Measurements from ENCODE around the gene ALDH1A2. TPM values are rescaled to one million over a fixed set of nuclear protein-coding genes. Genes with fewer than 3 reads are reported as not detected.

ALDH1A2 gene
- total RNA-seq, 2 donors from 2014 or later = 24.4 TPM

- DNase-seq = no peak
- peak in 1 of 2 donors; percentile 32 for ATAC-seq
- intact Hi-C loops (cut with DNase I) = loop anchor here in 1 of 2 donors (5.0 kb wide), 1 partner anchor 105 kb away; no protein-coding TSS in a partner anchor
Measured at GRCh38 chr15:58077427-58077826, 11.9 kb upstream of the ALDH1A2 start.

DNA sequence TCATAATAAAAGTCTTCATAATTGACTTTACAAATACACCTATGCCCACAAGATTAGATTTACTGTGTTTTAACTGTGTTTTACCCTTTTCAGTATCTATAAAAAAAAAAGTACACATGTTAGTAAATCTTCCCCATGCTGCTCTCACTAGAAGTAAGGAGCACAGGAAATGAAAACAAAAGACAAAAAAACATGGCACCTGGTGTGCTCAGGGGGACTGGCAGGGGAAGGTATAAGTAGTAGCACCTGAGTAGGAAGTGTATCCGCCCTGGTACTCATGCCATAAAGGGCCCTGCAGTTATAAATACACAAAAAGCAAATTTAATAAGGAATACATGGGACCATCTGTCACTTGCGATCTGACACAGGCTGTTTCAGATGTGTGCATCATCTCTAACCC is 8.9 kb upstream of the ALDH1A2 start:
- ATAC-seq (no peak), DNase-seq (no peak)
- intact Hi-C loops (cut with DNase I) = loop anchor here in 1 of 2 donors (5.0 kb wide), 1 partner anchor 342 kb away; no protein-coding TSS in a partner anchor

DNA sequence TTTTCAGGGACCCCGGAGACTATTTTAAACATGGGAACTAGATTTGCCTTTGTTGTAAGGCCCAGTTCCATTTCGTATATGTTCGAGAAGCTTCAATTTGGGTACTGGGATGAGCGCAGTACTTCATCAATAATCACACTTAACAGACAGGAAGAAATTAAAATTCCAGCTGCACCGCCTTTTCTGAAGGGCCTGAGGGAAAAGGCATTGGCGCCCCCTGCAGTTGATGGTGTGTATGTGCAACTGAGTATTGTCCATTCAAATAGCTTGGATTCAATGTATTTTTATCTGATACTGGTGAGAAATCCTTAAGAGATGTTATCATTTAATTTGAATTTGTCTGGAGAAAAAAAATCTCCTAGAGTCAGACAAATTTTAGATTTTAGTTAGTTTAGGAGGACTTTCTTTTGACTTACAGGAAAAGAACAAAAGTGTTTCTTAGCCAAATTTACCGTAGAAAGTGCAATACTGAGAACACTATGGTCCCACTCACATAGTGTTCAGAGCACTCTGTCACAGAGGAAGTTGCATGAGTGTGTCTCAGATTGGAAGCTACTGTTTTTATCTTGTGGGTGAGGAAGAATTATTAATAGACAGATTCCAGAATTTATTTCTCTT is 5.4 kb upstream of the ALDH1A2 start:
- intact Hi-C loops (cut with DNase I) = loop anchor here in 1 of 2 donors (2.0 to 5.0 kb wide), 3 partner anchors 206 to 339 kb away; no protein-coding TSS in a partner anchor
- no peak for ATAC-seq

DNA sequence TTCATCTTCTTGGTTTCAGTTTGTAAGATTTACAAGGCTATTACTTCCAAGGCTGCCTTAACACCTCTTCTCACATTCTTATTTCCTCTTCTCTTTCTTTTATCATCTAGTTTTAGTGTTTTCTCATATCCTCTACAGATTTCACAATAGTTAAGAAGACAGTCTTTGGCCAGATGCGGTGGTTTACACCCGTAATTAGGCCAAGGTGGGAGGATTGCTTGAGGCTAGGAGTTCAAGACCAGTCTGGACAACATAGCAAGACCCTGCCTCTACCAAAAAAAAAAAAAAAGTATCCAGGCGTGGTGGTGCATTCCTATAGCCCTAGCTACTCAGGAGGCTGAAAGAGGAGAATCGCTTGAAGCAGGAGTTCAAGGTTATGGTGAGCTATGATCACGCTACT is 3.5 kb upstream of the ALDH1A2 start:
- intact Hi-C loops (cut with DNase I) = loop anchor here in 1 of 2 donors (5.0 to 10.0 kb wide), 2 partner anchors 317 to 514 kb away; no protein-coding TSS in a partner anchor
- ATAC-seq (no peak), DNase-seq (no peak)

More for the DNA sequence above, 5.4 kb upstream of the ALDH1A2 start:
- DNase-seq = peak; percentile 59

DNA sequence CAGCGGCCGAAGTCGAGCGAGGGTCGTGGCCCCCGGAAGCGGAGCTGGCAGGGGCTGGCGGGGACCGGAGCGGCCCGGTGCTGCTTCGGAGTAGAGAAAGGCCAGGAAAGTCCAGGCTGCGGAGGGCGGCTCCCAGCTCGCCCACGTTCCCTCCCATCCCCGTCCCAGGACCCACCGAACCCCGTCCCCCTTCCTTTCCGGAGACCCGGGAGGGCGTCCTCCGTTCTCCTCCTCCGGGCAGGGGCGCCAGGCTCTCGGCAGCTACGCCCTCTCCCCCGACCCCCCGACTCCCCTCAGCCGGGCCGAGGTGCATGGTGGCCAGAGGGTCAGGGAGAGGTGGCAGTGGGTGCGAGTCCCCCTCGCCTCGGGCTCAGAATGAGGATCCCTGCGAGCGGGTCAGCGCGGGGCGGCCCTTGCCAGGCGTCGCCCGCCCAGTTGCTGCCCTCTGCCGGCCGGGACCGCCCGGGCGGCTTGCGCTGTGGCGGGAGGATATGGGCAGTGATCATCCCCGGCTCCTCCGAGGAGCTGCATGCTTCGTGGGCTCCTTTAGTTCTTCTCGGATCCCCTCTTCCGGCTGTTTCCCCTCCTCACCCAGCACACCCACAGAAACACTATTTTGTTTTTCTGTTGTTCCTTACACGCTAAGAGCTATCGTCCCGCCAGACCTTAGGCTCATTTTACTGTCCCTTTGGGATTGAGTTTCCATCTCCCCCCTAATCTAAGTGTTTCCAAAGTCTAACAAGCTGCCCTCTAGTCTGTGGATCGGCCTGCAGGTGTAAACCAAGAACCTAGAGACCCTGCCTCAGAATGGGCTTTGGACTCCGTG is 744 bp upstream of the ALDH1A2 start:
- intact Hi-C loops (cut with DNase I) = loop anchor here in 1 of 2 donors (5.0 to 10.0 kb wide), 2 partner anchors 314 to 511 kb away; no protein-coding TSS in a partner anchor
- DNase-seq = peak; percentile 79
- peak; percentile 94 for ATAC-seq

GRCh38 chr15:58064980-58065444 is 499 bp downstream of the ALDH1A2 start:
- ATAC-seq (peak; percentile 10 to 27), DNase-seq (peak; percentile 54)
- intact Hi-C loops (cut with DNase I) = loop anchor here in 1 of 2 donors (5.0 to 10.0 kb wide), 2 partner anchors 313 to 510 kb away; no protein-coding TSS in a partner anchor

DNA sequence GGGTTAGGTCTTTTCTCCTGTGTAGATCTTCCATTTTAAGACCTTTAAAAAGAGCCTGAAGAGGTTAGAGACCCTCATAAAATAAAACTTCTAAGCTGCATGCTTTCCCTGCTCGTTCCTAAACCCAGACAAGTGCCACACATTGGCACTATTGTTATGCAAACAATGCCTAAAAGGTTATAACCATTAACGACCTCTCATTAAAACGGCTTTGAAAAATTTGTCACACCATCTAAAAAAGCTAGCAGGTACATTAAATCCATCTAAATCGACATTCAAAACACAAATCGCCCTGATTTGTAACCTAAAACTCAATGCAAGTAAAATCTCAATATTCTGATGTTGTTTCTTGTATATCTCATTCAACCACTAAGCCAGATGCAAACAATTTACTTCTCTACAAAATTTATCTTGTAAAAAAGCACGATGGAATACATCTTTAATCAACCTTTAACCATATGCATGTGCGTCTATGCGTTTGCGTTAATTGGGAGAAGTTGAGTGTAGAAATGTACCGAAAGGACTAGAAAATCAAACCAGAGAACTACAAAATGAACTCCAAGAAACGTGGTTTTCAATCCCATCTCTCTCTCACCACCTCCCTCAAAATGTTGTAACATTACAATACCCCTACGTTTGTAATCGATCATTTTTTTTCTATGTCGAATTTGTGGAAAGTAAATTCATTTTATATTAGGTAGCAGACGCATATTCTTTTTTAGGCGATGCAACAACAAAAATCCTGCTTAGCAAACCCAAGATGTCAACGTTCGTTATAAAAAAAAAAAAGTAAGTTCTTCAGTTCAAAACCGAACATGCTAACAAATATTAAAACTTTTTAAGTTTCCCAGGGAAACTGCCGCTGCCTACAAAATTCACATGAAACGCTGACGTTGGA is 1.2 kb downstream of the ALDH1A2 start:
- DNase-seq (no peak), ATAC-seq (no peak)
- intact Hi-C loops (cut with DNase I) = loop anchor here in 1 of 2 donors (10.0 kb wide), 1 partner anchor 510 kb away; no protein-coding TSS in a partner anchor

- intact Hi-C loops (cut with DNase I) = loop anchor here in 1 of 2 donors (10.0 kb wide), 1 partner anchor 509 kb away; no protein-coding TSS in a partner anchor
- ATAC-seq (no peak), DNase-seq (no peak)
Measured at GRCh38 chr15:58063614-58064013, 1.9 kb downstream of the ALDH1A2 start.

- intact Hi-C loops (cut with DNase I) = loop anchor here in 1 of 2 donors (10.0 kb wide), 1 partner anchor 508 kb away; no protein-coding TSS in a partner anchor
- no peak for ATAC-seq
- no peak for DNase-seq
Measured at GRCh38 chr15:58062983-58063382, 2.5 kb downstream of the ALDH1A2 start.

GRCh38 chr15:58062175-58062574 is 3.3 kb downstream of the ALDH1A2 start:
- intact Hi-C loops (cut with DNase I) = loop anchor here in 1 of 2 donors (10.0 kb wide), 1 partner anchor 507 kb away; no protein-coding TSS in a partner anchor
- DNase-seq = no peak
- no peak for ATAC-seq

DNA sequence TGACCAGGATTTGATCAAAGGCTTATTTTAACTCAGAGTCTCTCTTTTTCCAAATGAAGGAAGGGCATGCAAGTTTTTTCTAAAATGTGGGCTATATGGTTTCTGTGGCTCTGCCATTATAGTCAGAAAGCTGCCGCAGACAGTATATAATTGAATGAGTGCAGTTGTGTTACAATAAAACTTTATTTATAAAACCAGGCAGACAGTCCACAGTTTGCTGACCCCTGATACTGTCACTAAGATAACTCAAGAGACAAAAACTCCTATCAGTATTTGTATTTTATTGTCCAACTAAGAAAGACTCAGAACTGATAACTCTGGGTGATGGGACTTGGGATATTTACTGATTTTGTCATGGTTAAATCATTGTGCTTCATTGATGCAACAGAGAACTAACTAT is 4.9 kb downstream of the ALDH1A2 start:
- intact Hi-C loops (cut with DNase I) = loop anchor here in 1 of 2 donors (10.0 kb wide), 1 partner anchor 506 kb away; no protein-coding TSS in a partner anchor
- no peak for DNase-seq
- no peak for ATAC-seq

GRCh38 chr15:58058729-58059128 is 6.8 kb downstream of the ALDH1A2 start:
- intact Hi-C loops (cut with DNase I) = no loop called here
- ATAC-seq (no peak), DNase-seq (no peak)

DNA sequence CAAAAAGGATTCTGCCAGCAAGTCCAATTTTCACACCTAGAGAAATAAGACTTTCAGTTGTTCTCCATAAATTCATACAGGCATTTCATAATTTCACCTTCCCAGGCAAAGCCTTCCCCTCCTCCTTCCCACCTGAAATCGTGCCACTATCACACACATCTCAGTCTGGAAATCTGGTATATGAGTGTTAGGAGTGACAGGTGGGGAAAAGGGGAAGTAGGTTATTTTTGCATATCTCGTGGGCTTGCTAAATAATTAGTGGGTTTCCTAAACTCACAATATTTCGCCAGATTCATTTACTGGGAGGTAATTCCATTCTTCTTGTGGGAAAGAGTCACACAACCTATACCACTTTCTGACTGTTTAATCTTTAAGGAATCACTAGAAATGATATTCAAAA is 7.4 kb downstream of the ALDH1A2 start:
- intact Hi-C loops (cut with DNase I) = no loop called here
- no peak for DNase-seq
- ATAC-seq = no peak

GRCh38 chr15:58057559-58057958 is 8.0 kb downstream of the ALDH1A2 start:
- ATAC-seq (peak in 1 of 2 donors; percentile 69), DNase-seq (no peak)
- intact Hi-C loops (cut with DNase I) = no loop called here

DNA sequence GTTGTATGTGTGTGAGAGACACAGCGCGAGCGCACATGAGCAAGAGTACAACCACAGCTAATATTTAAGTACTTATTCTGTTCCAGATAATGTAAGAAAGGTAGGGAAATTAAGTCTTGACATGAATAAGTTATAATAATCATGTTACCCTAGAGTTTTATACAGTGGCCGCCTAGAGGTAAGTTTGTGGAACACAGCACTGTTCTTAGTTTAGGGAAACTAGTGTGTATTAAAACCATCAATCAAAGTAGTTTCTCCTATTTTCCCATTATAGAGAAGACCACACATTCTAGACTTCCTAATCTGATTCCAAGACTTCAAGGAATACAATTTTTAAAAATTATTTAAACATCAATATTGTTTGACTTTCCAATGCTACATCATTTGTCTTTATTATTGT is 9.5 kb downstream of the ALDH1A2 start:
- DNase-seq (no peak), ATAC-seq (no peak)
- intact Hi-C loops (cut with DNase I) = no loop called here

GRCh38 chr15:58053315-58054153 is 12.0 kb downstream of the ALDH1A2 start:
- DNase-seq (no peak), ATAC-seq (no peak)
- intact Hi-C loops (cut with DNase I) = no loop called here

DNA sequence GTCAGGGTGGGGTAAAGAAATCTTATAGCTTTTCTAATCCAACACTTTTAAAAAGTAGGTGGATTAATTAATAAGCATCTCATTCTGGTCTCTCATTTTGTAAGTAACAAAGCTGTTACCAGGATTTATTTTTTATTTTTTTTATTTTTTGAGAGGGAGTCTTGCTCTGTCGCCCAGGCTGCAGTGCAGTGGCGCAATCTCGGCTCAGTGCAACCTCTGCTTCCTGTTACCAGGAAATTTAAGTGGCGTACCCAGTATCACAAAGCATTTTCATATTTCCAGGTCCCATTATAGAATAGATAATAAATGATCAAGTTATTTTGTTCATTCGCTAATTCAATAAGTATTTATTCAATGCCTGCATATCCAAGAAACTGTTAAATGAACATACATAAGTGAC is 13.2 kb downstream of the ALDH1A2 start:
- ATAC-seq (no peak), DNase-seq (no peak)
- intact Hi-C loops (cut with DNase I) = no loop called here
